ENCODE results near the gene NRCAM.

NRCAM gene

GRCh38 chr7:108324053-108325038 lies 131.9 kb downstream of the NRCAM start:
- no peak overlapping the region for H3K27ac ChIP-seq (ENCODE audit: low read length)
- H3K27me3 ChIP-seq (ENCODE audit: control insufficient read depth in 1 of 2, insufficient read depth in 2 of 2, low read length in 2 of 2): no peaks in the 10 kb centered on the region
- no peaks in the 10 kb centered on the region for H3K36me3 ChIP-seq (ENCODE audit: control insufficient read depth in 2 of 2, insufficient read depth in 2 of 2, low read length in 2 of 2)
- no peak overlapping the region for H3K9ac ChIP-seq (ENCODE audit: low read length in 2 of 2)
- no peak overlapping the region for H3K4me3 ChIP-seq (ENCODE audit: low read length in 2 of 2)
- no peaks in the 10 kb centered on the region for H3K9me3 ChIP-seq (ENCODE audit: control insufficient read depth in 2 of 2, low read length in 2 of 2)
- no peaks in the 10 kb centered on the region for H3K4me1 ChIP-seq (ENCODE audit: control insufficient read depth, insufficient read depth, low read length)

DNA sequence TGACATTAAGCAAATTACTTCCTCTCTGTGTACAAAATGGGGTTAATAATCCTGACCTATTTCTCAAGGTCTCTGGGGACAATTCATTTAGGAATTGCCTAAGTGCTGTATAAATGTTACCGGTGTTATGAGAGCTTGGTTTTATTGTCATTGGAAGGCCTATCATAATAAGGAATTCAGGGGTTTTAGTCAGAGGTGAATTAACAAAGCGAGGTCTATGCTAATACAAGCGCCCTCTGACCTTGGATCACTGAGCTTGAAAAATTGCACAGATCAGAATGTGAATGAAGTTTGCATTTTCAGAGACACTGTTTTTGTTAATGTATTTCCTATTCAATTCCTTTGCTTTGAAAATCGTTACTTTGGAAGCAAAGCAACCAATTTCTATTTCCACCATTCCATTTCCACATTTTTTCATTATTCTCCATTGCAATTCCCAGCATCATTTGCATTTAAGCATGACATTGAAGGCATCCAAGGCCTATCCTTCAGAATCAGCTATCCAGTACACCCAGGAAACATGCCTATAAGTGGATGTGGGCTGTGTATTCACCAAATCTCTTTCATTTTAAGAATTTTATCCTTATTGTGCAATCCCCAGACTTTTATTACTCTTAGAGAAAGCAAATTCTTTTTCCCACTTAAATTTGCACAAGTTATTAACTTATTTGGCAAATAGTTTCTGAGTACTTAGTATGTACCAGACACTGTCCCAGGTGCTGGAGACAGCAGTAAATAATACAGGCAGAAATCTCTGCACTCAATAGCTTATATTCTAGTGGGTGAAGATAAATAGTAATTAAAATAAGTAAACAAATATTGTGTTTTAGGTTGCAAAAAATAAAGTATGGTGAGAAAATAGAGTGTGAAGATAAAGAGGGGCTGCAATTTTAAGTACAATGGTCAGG lies 133.1 kb downstream of the NRCAM start:
- Histone ChIP-seq H3K27me3 (ENCODE audit: control insufficient read depth in 1 of 2, insufficient read depth in 2 of 2, low read length in 2 of 2) (no peaks in the 10 kb centered on the region), H3K9me3 (ENCODE audit: control insufficient read depth in 2 of 2, low read length in 2 of 2) (no peaks in the 10 kb centered on the region), H3K27ac (ENCODE audit: low read length) (no peak overlapping the region), H3K4me3 (ENCODE audit: low read length in 2 of 2) (no peak overlapping the region), H3K36me3 (ENCODE audit: control insufficient read depth in 2 of 2, insufficient read depth in 2 of 2, low read length in 2 of 2) (no peaks in the 10 kb centered on the region), H3K4me1 (ENCODE audit: control insufficient read depth, insufficient read depth, low read length) (no peaks in the 10 kb centered on the region), H3K9ac (ENCODE audit: low read length in 2 of 2) (no peak overlapping the region)

- no peaks in the 10 kb centered on the region for H3K9me3 ChIP-seq (ENCODE audit: control insufficient read depth in 2 of 2, low read length in 2 of 2)
- H3K36me3 ChIP-seq (ENCODE audit: control insufficient read depth in 2 of 2, insufficient read depth in 2 of 2, low read length in 2 of 2): no peaks in the 10 kb centered on the region
- no peak overlapping the region for H3K9ac ChIP-seq (ENCODE audit: low read length in 2 of 2)
- H3K4me3 ChIP-seq (ENCODE audit: low read length in 2 of 2): no peak overlapping the region
- no peaks in the 10 kb centered on the region for H3K4me1 ChIP-seq (ENCODE audit: control insufficient read depth, insufficient read depth, low read length)
- H3K27me3 ChIP-seq (ENCODE audit: control insufficient read depth in 1 of 2, insufficient read depth in 2 of 2, low read length in 2 of 2): no peaks in the 10 kb centered on the region
- no peak overlapping the region for H3K27ac ChIP-seq (ENCODE audit: low read length)
Measured at GRCh38 chr7:108322046-108322445, 134.2 kb downstream of the NRCAM start.

DNA sequence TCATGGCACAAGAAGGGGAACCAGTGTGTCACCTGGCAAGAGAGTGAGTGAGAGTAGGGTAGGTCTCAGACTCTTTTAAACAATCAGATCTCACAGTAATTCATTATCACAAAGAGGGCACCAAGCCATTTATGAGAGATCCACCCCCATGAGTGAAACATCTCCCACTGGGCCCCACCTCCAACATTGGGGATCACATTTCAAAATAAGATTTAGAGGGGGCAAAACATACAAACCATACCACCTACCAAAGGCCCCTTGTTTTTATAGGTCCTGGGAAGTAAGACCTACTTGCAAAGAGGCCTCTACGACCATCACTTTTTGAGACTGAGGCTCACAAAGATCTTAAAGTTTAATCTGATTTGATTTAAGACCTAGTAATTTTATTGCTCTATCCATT lies 134.9 kb downstream of the NRCAM start:
- no peak overlapping the region for H3K9ac ChIP-seq (ENCODE audit: low read length in 2 of 2)
- H3K4me1 ChIP-seq (ENCODE audit: control insufficient read depth, insufficient read depth, low read length): no peaks in the 10 kb centered on the region
- no peaks in the 10 kb centered on the region for H3K36me3 ChIP-seq (ENCODE audit: control insufficient read depth in 2 of 2, insufficient read depth in 2 of 2, low read length in 2 of 2)
- no peaks in the 10 kb centered on the region for H3K27me3 ChIP-seq (ENCODE audit: control insufficient read depth in 1 of 2, insufficient read depth in 2 of 2, low read length in 2 of 2)
- no peak overlapping the region for H3K4me3 ChIP-seq (ENCODE audit: low read length in 2 of 2)
- H3K9me3 ChIP-seq (ENCODE audit: control insufficient read depth in 2 of 2, low read length in 2 of 2): no peaks in the 10 kb centered on the region
- H3K27ac ChIP-seq (ENCODE audit: low read length): no peak overlapping the region

- H3K9me3 ChIP-seq (ENCODE audit: control insufficient read depth in 2 of 2, low read length in 2 of 2): peaks cover 0 to 5% of the 10 kb centered on the region in 2 donors
- H3K9ac ChIP-seq (ENCODE audit: low read length in 2 of 2): no peak overlapping the region
- H3K4me3 ChIP-seq (ENCODE audit: low read length in 2 of 2): no peak overlapping the region
- H3K27ac ChIP-seq (ENCODE audit: low read length): no peak overlapping the region
- no peaks in the 10 kb centered on the region for H3K27me3 ChIP-seq (ENCODE audit: control insufficient read depth in 1 of 2, insufficient read depth in 2 of 2, low read length in 2 of 2)
- no peaks in the 10 kb centered on the region for H3K4me1 ChIP-seq (ENCODE audit: control insufficient read depth, insufficient read depth, low read length)
- H3K36me3 ChIP-seq (ENCODE audit: control insufficient read depth in 2 of 2, insufficient read depth in 2 of 2, low read length in 2 of 2): no peaks in the 10 kb centered on the region
Measured at GRCh38 chr7:108316708-108317107, 139.5 kb downstream of the NRCAM start.

GRCh38 chr7:108314551-108314950 lies 141.7 kb downstream of the NRCAM start:
- Histone ChIP-seq H3K4me1 (ENCODE audit: control insufficient read depth, insufficient read depth, low read length) (no peaks in the 10 kb centered on the region), H3K4me3 (ENCODE audit: low read length in 2 of 2) (no peak overlapping the region), H3K27me3 (ENCODE audit: control insufficient read depth in 1 of 2, insufficient read depth in 2 of 2, low read length in 2 of 2) (no peaks in the 10 kb centered on the region), H3K9ac (ENCODE audit: low read length in 2 of 2) (no peak overlapping the region), H3K9me3 (ENCODE audit: control insufficient read depth in 2 of 2, low read length in 2 of 2) (peaks cover 0 to 5% of the 10 kb centered on the region in 2 donors), H3K36me3 (ENCODE audit: control insufficient read depth in 2 of 2, insufficient read depth in 2 of 2, low read length in 2 of 2) (no peaks in the 10 kb centered on the region), H3K27ac (ENCODE audit: low read length) (no peak overlapping the region)

DNA sequence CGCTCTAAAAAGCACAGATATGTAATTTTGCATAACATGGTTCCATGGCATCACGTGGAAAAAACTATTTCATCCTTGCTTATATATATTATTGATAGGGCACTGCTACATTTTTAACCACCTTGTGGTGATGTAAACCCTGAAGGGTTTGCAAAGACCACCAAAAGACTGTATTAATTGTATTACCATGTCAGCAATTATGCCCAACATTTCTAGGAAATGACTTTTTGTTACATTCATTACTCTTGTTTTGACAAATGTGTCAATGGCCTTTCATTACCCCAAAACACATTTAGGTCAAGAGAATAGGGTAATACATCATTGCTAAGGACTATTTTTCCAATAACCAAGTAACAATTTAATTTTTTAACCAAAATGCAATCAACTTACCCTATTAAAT lies 142.2 kb downstream of the NRCAM start:
- peaks cover 0 to 5% of the 10 kb centered on the region in 2 donors for H3K9me3 ChIP-seq (ENCODE audit: control insufficient read depth in 2 of 2, low read length in 2 of 2)
- H3K9ac ChIP-seq (ENCODE audit: low read length in 2 of 2): no peak overlapping the region
- no peaks in the 10 kb centered on the region for H3K4me1 ChIP-seq (ENCODE audit: control insufficient read depth, insufficient read depth, low read length)
- H3K36me3 ChIP-seq (ENCODE audit: control insufficient read depth in 2 of 2, insufficient read depth in 2 of 2, low read length in 2 of 2): no peaks in the 10 kb centered on the region
- H3K4me3 ChIP-seq (ENCODE audit: low read length in 2 of 2): no peak overlapping the region
- no peak overlapping the region for H3K27ac ChIP-seq (ENCODE audit: low read length)
- no peaks in the 10 kb centered on the region for H3K27me3 ChIP-seq (ENCODE audit: control insufficient read depth in 1 of 2, insufficient read depth in 2 of 2, low read length in 2 of 2)

- no peak overlapping the region for H3K27ac ChIP-seq (ENCODE audit: low read length)
- no peak overlapping the region for H3K9ac ChIP-seq (ENCODE audit: low read length in 2 of 2)
- no peak overlapping the region for H3K4me3 ChIP-seq (ENCODE audit: low read length in 2 of 2)
- peaks cover 0 to 5% of the 10 kb centered on the region in 2 donors for H3K9me3 ChIP-seq (ENCODE audit: control insufficient read depth in 2 of 2, low read length in 2 of 2)
- no peaks in the 10 kb centered on the region for H3K27me3 ChIP-seq (ENCODE audit: control insufficient read depth in 1 of 2, insufficient read depth in 2 of 2, low read length in 2 of 2)
- H3K4me1 ChIP-seq (ENCODE audit: control insufficient read depth, insufficient read depth, low read length): no peaks in the 10 kb centered on the region
- no peaks in the 10 kb centered on the region for H3K36me3 ChIP-seq (ENCODE audit: control insufficient read depth in 2 of 2, insufficient read depth in 2 of 2, low read length in 2 of 2)
Measured at GRCh38 chr7:108313086-108313485, 143.2 kb downstream of the NRCAM start.

GRCh38 chr7:108311446-108312168 lies 144.6 kb downstream of the NRCAM start:
- H3K36me3 ChIP-seq (ENCODE audit: control insufficient read depth in 2 of 2, insufficient read depth in 2 of 2, low read length in 2 of 2): no peaks in the 10 kb centered on the region
- no peak overlapping the region for H3K9ac ChIP-seq (ENCODE audit: low read length in 2 of 2)
- no peak overlapping the region for H3K27ac ChIP-seq (ENCODE audit: low read length)
- H3K4me3 ChIP-seq (ENCODE audit: low read length in 2 of 2): no peak overlapping the region
- no peaks in the 10 kb centered on the region for H3K27me3 ChIP-seq (ENCODE audit: control insufficient read depth in 1 of 2, insufficient read depth in 2 of 2, low read length in 2 of 2)
- peaks cover 0 to 5% of the 10 kb centered on the region in 2 donors for H3K9me3 ChIP-seq (ENCODE audit: control insufficient read depth in 2 of 2, low read length in 2 of 2)
- H3K4me1 ChIP-seq (ENCODE audit: control insufficient read depth, insufficient read depth, low read length): no peaks in the 10 kb centered on the region

DNA sequence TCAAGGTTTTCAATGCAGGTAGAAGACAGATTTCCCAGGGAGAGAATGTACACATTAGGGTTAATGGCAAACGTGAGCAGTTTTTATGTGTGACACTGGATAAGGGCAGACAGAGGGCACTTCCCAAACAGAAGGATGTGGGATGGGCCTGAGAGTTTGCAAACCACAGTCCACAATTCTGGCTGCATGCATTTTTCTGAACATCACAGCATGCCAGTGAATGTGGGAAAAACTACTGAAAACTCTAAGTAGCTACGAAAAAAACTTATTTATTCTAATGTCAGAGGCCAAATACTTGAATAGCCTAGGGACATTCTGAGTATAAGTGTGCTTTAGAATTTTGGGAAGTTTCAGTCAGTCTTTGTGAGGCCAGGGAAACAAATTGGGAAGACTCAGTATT lies 145.9 kb downstream of the NRCAM start:
- H3K9ac ChIP-seq (ENCODE audit: low read length in 2 of 2): no peak overlapping the region
- H3K4me3 ChIP-seq (ENCODE audit: low read length in 2 of 2): no peak overlapping the region
- H3K27ac ChIP-seq (ENCODE audit: low read length): no peak overlapping the region
- H3K9me3 ChIP-seq (ENCODE audit: control insufficient read depth in 2 of 2, low read length in 2 of 2): no peaks in the 10 kb centered on the region
- no peaks in the 10 kb centered on the region for H3K27me3 ChIP-seq (ENCODE audit: control insufficient read depth in 1 of 2, insufficient read depth in 2 of 2, low read length in 2 of 2)
- H3K36me3 ChIP-seq (ENCODE audit: control insufficient read depth in 2 of 2, insufficient read depth in 2 of 2, low read length in 2 of 2): no peaks in the 10 kb centered on the region
- no peaks in the 10 kb centered on the region for H3K4me1 ChIP-seq (ENCODE audit: control insufficient read depth, insufficient read depth, low read length)
